Measurements from ENCODE around the gene SEC24D. TPM values are rescaled to one million over a fixed set of nuclear protein-coding genes. Genes with fewer than 3 reads are reported as not detected.

The SEC24D gene
- total RNA-seq, 2 experiments from 2014 or later = 28.4 to 29.7 TPM

Other genes starting within 250 kb of the SEC24D start
- 10 to 100 TPM; 35.9 to 36.9 TPM for gene METTL14, start 150.7 kb downstream of the SEC24D start, total RNA-seq
- under 1 TPM in 1 of 2 experiments, not detected in 1; 0.14 TPM for gene SYNPO2, start 52.7 kb upstream of the SEC24D start, total RNA-seq